HCT116 (cell line): ENCODE data around the gene MPHOSPH8. TPM values are rescaled to one million over a fixed set of nuclear protein-coding genes. Genes with fewer than 3 reads are reported as not detected.

Experiments used
- ATAC-seq: fragments of 200-7000 bp; cut with Tn5 transposase; 2 replicates; pipeline ENCODE4 v1.9.1; 2020; ENCODE audit warnings: mild to moderate bottlenecking, moderate library complexity
- BruUV-seq: library from RNA; stranded (reverse); fragments of 400-500 nt; replicated peaks from 2 replicates; lab custom pipeline; 2021; lab: Mats Ljungman, UMichigan
- CTCF ChIA-PET: fragments of 300-600 bp; sonication (Branson Sonifier 250); formaldehyde crosslinking; loops from one replicate; lab custom pipeline; 2021; ENCODE audit warnings: antibody characterized with exemption; lab: Charles Lee
- POLR2A ChIA-PET: fragments of 300-600, 350-600 bp; sonication (Branson Sonifier 250); formaldehyde crosslinking; loops from one replicate; lab custom pipeline; 2021; ENCODE audit warnings: antibody characterized with exemption; lab: Charles Lee
- RAD21 ChIA-PET, 2 experiments: fragments of 300-600 bp; sonication (Branson Sonifier 250); formaldehyde crosslinking; loops; one replicate each; lab custom pipeline; 2023; ENCODE audit warnings: low total read pairs in 2 of 2; ENCODE audit not compliant: uncharacterized antibody in 2 of 2, unreplicated experiment in 2 of 2, low non-redundant PET in 1 of 2; lab: Charles Lee
- DNase-seq: peaks from one replicate; pipeline ENCODE4 v3.0.0-alpha.2; 2010; ENCODE audit warnings: low read depth, low spot score
- H2AFZ ChIP-seq: fragments of 200-600 bp; shearing (Covaris generic), sonication (generic); 2 replicates; pipeline ENCODE4 v1.6.1; 2017; ENCODE audit warnings: low read depth, mixed run types, mixed read lengths, antibody characterized with exemption, low read length; ENCODE audit not compliant: poor library complexity, severe bottlenecking
- H3K27ac ChIP-seq: 2 replicates; pipeline ENCODE4 v1.5.1; 2012; ENCODE audit warnings: low read depth, low read length
- H3K27me3 ChIP-seq: fragments of 200-600 bp; sonication (generic); 2 replicates; pipeline ENCODE4 v1.6.1; 2016; ENCODE audit warnings: mixed run types, low read length, mixed read lengths; ENCODE audit not compliant: insufficient read depth
- H3K36me3 ChIP-seq, 2 experiments: fragments of 200-500 bp in 1 of 2; fragments of 200-600 bp in 1 of 2; sonication (Bioruptor generic) in 1 of 2; sonication (generic) in 1 of 2; 2 replicates each; pipeline versions ENCODE4 v1.5.1 to v1.6.1; 2014 to 2016; ENCODE audit warnings: low read length in 2 of 2, inconsistent platforms in 1 of 2, mixed read lengths in 1 of 2, mixed run types in 1 of 2; ENCODE audit not compliant: insufficient read depth in 2 of 2, control insufficient read depth in 1 of 2
- H3K4me1 ChIP-seq, 2 experiments: fragments of 200-600 bp in 1 of 2; sonication (generic) in 1 of 2; 2 replicates each; pipeline versions ENCODE4 v1.5.1 to v1.6.1; 2012 to 2017; ENCODE audit warnings: low read length in 2 of 2, inconsistent platforms in 1 of 2, mild to moderate bottlenecking in 1 of 2, mixed read lengths in 1 of 2, mixed run types in 1 of 2, moderate library complexity in 1 of 2; ENCODE audit not compliant: insufficient read depth in 2 of 2, control insufficient read depth in 1 of 2
- H3K4me2 ChIP-seq: fragments of 200-600 bp; sonication (generic); 2 replicates; pipeline ENCODE4 v1.6.1; 2017; ENCODE audit warnings: mixed run types, low read length, mixed read lengths
- H3K4me3 ChIP-seq, 2 experiments: fragments of 200-600 bp in 1 of 2; sonication (generic) in 1 of 2; replicated peaks in 1 of 2; 2 replicates each; pipeline ENCODE4 v1.5.1; 2011 to 2016; ENCODE audit warnings: low read length in 2 of 2, control low read depth in 1 of 2, low read depth in 1 of 2, mild to moderate bottlenecking in 1 of 2, mixed read lengths in 1 of 2, mixed run types in 1 of 2
- H3K79me2 ChIP-seq: fragments of 200-600 bp; sonication (generic); 2 replicates; pipeline ENCODE4 v1.6.1; 2017; ENCODE audit warnings: mild to moderate bottlenecking, mixed run types, low read length, moderate library complexity, mixed read lengths; ENCODE audit not compliant: insufficient read depth
- H3K9ac ChIP-seq: fragments of 200-600 bp; sonication (generic); 2 replicates; pipeline ENCODE4 v1.6.1; 2016; ENCODE audit warnings: low read length, mixed read lengths
- H3K9me2 ChIP-seq: fragments of 200-600 bp; sonication (generic), shearing (Covaris generic); 2 replicates; pipeline ENCODE4 v1.6.1; 2017; ENCODE audit warnings: mixed run types, mild to moderate bottlenecking, moderate library complexity; ENCODE audit not compliant: insufficient read depth
- H3K9me3 ChIP-seq, 2 experiments: fragments of 200-500 bp in 1 of 2; fragments of 200-600 bp in 1 of 2; sonication (Bioruptor generic) in 1 of 2; sonication (generic) in 1 of 2; 2 replicates each; pipeline ENCODE4 v1.6.1; 2014 to 2017; ENCODE audit warnings: low read length in 2 of 2, mixed read lengths in 2 of 2, inconsistent platforms in 1 of 2, low read depth in 1 of 2, mild to moderate bottlenecking in 1 of 2, mixed run types in 1 of 2, moderate library complexity in 1 of 2; ENCODE audit not compliant: control insufficient read depth in 1 of 2, insufficient read depth in 1 of 2
- H4K20me1 ChIP-seq: fragments of 200-600 bp; sonication (generic), shearing (Covaris generic); 2 replicates; pipeline ENCODE4 v1.6.1; 2017; ENCODE audit warnings: mixed run types, mild to moderate bottlenecking, moderate library complexity; ENCODE audit not compliant: insufficient read depth
- ELF1 ChIP-seq: IDR thresholded peaks from 2 replicates; pipeline ENCODE4 v1.6.1; 2012; ENCODE audit warnings: low read depth, borderline replicate concordance
- EZH2phosphoT487 ChIP-seq: fragments of 200-600 bp; IDR thresholded peaks from 2 replicates; pipeline ENCODE4 v1.6.1; 2018; ENCODE audit warnings: antibody characterized with exemption, borderline replicate concordance
- RAD21 ChIP-seq: IDR thresholded peaks from 2 replicates; pipeline ENCODE4 v1.6.1; 2012; ENCODE audit warnings: low read depth, mild to moderate bottlenecking
- TCF7L2 ChIP-seq: IDR thresholded peaks from 2 replicates; pipeline ENCODE4 v1.7.0; 2011; ENCODE audit warnings: borderline replicate concordance, inconsistent platforms; ENCODE audit not compliant: insufficient read depth, insufficient read length; ENCODE audit errors: extremely low read depth
- ZFX ChIP-seq: fragments of 450-650 bp; IDR thresholded peaks from 2 replicates; pipeline ENCODE4 v1.6.1; 2017
- intact Hi-C: fragments of 100-400 bp; cut with micrococcal nuclease; formaldehyde crosslinking; loops from 2 replicates; pipeline ENCODE4 v1.10.0; 2022
- total RNA-seq: library from RNA; stranded (reverse); gene quantifications from one replicate; pipeline ENCODE4 v1.2.1, GENCODE V29; 2021; ENCODE audit not compliant: unreplicated experiment
- TF ChIP-seq, protein P1 (sequence below): IDR thresholded peaks from 2 replicates; pipeline ENCODE4 v1.6.1; 2012; ENCODE audit warnings: low read depth
- TF ChIP-seq, protein P2 (sequence below): IDR thresholded peaks from 2 replicates; pipeline ENCODE4 v1.6.1; 2012
- TF ChIP-seq, protein P3 (sequence below): IDR thresholded peaks from 2 replicates; pipeline ENCODE4 v1.6.1; 2012

MPHOSPH8 gene
- total RNA-seq, 1 experiment from 2014 or later = 21.5 TPM

GRCh38 chr13:19622193-19622592 is 11.3 kb upstream of the MPHOSPH8 start:
- TF ChIP-seq EZH2phosphoT487 (no peak), ELF1 (no peak), TCF7L2 (no peak), ZFX (no peak)
- TF ChIP-seq, protein P1, sequence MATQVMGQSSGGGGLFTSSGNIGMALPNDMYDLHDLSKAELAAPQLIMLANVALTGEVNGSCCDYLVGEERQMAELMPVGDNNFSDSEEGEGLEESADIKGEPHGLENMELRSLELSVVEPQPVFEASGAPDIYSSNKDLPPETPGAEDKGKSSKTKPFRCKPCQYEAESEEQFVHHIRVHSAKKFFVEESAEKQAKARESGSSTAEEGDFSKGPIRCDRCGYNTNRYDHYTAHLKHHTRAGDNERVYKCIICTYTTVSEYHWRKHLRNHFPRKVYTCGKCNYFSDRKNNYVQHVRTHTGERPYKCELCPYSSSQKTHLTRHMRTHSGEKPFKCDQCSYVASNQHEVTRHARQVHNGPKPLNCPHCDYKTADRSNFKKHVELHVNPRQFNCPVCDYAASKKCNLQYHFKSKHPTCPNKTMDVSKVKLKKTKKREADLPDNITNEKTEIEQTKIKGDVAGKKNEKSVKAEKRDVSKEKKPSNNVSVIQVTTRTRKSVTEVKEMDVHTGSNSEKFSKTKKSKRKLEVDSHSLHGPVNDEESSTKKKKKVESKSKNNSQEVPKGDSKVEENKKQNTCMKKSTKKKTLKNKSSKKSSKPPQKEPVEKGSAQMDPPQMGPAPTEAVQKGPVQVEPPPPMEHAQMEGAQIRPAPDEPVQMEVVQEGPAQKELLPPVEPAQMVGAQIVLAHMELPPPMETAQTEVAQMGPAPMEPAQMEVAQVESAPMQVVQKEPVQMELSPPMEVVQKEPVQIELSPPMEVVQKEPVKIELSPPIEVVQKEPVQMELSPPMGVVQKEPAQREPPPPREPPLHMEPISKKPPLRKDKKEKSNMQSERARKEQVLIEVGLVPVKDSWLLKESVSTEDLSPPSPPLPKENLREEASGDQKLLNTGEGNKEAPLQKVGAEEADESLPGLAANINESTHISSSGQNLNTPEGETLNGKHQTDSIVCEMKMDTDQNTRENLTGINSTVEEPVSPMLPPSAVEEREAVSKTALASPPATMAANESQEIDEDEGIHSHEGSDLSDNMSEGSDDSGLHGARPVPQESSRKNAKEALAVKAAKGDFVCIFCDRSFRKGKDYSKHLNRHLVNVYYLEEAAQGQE = no peak
- Histone ChIP-seq H4K20me1 (peaks cover 3% of the 10 kb centered on the region; the same call in 1 of the 2 replicates), H3K9me3 (no peaks in the 10 kb centered on the region), H3K9ac (no peak overlapping the region), H3K9me2 (no peaks in the 10 kb centered on the region), H3K27me3 (no peaks in the 10 kb centered on the region), H3K27ac (no peak overlapping the region), H3K79me2 (peaks cover 85% of the 10 kb centered on the region), H2AFZ (no peak overlapping the region), H3K4me1 (no peaks in the 10 kb centered on the region), H3K4me3 (no peak overlapping the region), H3K4me2 (no peak overlapping the region), H3K36me3 (no peaks in the 10 kb centered on the region)
- ChIA-PET CTCF (no interaction called here), POLR2A (no interaction called here), RAD21 (no interaction called here)
- intact Hi-C loops = no loop called here
- ATAC-seq = no peak
- no TSS peak for BruUV-seq
- DNase-seq = no peak

- no peak for TF ChIP-seq RAD21
- TF ChIP-seq, protein P2, sequence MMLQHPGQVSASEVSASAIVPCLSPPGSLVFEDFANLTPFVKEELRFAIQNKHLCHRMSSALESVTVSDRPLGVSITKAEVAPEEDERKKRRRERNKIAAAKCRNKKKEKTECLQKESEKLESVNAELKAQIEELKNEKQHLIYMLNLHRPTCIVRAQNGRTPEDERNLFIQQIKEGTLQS = no peak
- TF ChIP-seq, protein P3, sequence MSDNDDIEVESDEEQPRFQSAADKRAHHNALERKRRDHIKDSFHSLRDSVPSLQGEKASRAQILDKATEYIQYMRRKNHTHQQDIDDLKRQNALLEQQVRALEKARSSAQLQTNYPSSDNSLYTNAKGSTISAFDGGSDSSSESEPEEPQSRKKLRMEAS = no peak
- no peak overlapping the region for H3K9ac ChIP-seq
- no peak for ATAC-seq
- ChIA-PET RAD21 (no interaction called here), CTCF (no interaction called here), POLR2A (no interaction called here)
- no peaks in the 10 kb centered on the region for H3K4me1 ChIP-seq
- no peaks in the 10 kb centered on the region for H3K27me3 ChIP-seq
- H3K36me3 ChIP-seq = no peaks in the 10 kb centered on the region
- H3K4me2 ChIP-seq = no peak overlapping the region
- no peak for DNase-seq
- no peaks in the 10 kb centered on the region; the same call in 1 of the 2 replicates for H4K20me1 ChIP-seq
- H2AFZ ChIP-seq = no peak overlapping the region
- no peak overlapping the region for H3K27ac ChIP-seq
- no TSS peak for BruUV-seq
- H3K9me3 ChIP-seq = no peaks in the 10 kb centered on the region
- no peaks in the 10 kb centered on the region for H3K9me2 ChIP-seq
- intact Hi-C loops = no loop called here
- no peak overlapping the region for H3K4me3 ChIP-seq
- H3K79me2 ChIP-seq = peaks cover 70% of the 10 kb centered on the region
Observed at GRCh38 chr13:19624265-19624664, 9.2 kb upstream of the MPHOSPH8 start.
